GM19468 (cell line): ENCODE results near the gene RNF34.

ENCODE experiments used
- ATAC-seq: cut with Tn5 transposase; IDR thresholded peaks from one replicate; pipeline ENCODE4 v1.9.1; 2021; ENCODE audit warnings: mild to moderate bottlenecking, moderate library complexity, moderate number of reproducible peaks; ENCODE audit not compliant: unreplicated experiment; ENCODE audit errors: extremely low read depth

Gene RNF34

DNA sequence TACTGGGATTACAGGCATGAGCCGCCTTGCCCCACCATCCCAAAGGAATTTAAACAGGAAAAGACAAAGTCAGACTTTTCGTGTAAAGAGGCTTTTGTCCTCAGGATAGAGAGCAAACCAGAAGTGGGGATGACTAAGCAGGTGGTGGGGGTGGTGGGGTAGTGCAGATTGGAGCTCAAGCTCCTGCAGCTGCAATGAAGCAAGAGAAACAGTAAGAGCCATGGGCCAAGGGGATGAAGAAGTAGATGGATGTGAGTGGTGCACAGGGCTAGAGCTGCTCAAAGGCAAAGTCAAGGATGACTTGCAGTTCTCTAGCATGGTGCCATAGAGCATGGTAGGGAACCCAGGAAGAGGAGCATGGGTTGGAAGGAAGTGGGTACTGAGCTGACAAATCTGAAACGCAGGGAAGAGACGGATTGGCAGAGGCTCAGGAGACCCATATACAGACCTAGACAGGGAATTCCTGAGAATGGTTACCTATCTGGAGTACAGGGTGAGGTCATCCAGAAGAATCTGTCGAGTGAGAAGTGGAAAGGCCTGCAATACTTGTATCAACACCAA is 11.4 kb upstream of the RNF34 start:
- no peak for ATAC-seq

DNA sequence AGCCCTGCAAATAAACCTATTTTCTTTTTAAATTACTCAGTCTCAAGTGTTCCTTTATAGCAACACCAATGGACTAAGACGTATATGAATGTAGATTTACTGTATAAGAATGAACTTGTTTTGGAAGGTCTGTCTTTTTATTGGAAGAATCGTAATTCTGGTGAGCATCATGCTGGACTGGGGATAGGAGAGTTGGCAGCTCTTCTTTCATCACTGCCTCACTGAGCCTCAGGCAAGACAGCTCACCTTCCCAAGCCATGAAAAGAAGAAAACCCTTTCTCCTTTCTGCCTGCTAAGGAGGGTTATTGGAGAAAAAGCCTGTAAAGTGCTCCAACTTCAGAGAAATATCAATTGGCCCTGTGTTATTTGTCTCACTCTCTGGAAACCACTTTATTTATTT is 9.1 kb upstream of the RNF34 start:
- no peak for ATAC-seq

DNA sequence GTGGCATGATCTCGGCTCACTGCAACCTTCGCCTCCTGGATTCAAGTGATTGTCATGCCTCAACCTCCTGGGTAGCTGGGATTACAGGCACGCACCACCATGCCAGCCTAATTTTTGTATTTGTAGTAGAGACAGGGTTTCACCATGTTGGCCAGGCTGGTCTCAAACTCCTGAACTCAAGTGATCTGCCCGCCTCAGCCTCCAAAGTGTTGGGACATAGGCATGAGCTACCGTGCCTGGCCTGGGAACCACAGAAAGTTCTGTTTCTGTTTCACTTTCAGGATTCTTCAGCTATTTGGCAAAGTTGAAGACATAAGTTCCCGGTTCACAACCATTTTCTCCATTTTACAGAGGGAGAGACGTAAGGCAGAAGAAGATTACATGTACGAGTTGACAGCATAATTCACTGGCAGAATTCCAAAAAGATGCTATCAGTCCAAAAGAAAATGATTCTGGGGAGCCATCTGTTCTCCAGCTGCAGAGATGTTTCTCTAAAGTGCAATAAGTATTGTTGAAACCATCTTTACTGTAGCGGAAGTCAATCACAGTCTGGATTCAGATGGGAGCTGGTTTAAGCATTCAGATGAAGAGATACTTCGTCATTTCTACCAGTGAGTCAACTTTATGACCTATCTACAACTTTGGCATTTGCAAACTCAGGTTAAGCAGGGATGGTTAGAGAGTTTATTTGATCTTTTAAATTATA is 8.1 kb upstream of the RNF34 start:
- ATAC-seq: no peak

DNA sequence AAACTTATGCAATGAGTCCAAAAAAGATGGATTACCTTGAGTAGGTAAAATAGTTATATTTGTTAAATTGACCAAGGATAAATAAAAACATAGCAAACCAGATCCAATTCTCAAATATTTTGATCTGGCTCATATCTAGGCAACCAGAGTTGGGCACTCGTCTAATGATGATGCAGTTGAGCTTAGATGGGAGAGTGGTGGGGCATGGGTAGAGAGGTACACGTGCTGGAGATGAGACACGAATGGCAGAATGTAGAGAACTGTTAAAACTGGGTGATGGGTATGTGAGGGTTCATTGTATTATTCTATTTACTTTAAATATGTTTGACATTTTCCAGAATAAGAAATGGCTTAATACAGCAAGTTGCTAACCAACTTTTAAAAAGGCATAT is 7.6 kb upstream of the RNF34 start:
- no peak for ATAC-seq

DNA sequence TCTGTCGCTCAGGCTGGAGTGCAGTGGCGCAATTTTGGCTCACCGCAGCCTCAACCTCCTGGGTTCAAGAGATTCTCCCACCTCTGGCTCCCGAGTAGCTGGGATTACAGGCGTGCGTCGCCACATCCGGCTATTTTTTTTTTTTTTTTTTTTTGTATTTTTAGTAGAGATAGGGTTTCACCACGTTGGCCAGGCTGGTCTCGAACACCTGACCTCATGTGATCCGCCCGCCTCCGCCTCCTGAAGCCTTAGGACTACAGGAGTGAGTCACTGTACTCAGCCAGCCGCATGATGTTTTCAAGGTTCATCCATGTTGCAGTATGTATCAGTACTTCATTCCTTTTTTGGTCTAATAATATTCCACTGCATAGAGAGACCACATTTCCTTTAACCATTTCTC is 2.4 kb upstream of the RNF34 start:
- ATAC-seq: no peak

DNA sequence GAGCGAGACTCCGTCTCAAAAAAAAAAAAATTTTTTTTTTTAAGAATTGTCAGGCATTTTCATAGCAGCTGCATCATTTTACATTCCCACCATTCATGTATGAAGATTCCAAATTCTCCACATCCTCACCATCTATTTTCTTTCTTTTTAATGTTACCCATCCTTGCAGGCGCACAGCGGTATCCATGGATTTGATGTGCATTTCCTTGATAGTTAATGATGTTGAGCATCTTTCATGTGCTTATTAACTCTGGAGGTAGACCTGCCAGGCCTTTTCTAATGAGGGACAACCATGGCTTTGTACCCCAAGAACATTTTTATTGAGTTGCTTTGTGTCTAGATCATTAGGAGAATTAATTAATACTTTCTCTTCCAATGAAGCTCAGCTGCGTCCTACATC is 1.6 kb upstream of the RNF34 start:
- ATAC-seq: no peak

DNA sequence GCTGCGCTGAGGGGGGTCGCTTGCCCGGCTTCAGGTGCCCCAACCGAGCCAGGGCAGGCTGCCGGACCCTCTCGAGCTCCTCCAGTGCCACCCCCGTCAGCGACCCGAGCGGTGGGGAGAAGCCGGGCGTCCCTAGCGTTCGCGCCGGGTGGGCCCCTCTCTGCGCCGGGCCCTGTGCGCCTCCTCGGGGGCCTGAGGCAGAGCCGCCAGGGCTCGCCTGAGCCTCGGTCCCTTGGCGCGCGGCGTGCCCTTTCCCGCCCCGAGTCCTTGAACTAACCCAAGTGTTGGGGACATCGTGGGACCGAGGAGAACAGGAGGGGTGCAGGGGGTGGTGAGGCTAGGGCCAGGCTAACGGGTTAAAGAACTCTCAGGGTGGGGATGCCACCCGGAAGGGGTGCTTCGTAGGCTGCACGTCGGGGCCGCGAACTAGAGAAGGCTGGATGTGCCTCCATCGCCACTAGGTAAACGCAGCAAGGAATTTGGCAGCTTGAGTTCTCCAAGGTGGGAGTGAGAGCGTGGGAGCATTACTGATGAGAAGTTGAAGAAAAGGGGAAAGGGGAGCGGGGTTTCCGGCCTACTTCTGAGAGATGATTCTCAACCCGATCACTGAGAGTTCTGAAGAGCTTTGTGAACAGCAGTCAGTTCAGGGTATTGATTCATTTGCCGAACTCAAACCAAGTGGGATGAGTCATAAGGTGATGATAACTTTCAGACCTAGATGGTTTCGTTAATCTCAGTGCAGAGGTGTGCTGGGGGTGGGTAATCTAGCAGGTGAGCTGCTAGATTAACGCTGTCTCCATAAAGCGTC is 618 bp downstream of the RNF34 start:
- peak; percentile 34 for ATAC-seq

DNA sequence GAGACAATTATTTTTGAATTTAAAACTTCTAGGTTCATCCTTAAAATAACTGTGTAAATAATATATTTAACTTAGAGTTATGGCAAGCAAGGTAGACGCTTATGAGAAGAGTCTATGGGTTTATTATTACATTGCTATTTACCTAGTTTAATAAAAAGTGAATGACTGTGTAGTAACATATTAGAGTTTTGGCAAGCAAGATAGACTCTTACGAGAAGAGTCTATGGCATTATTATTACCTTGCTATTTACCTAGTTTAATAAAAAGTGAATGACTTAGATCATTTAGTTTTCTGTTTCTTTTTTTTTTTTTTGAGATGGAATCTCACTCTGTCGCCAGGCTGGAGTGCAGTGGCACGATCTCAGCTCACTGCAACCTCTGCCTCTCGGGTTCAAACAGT is 3.8 kb downstream of the RNF34 start:
- no peak for ATAC-seq

DNA sequence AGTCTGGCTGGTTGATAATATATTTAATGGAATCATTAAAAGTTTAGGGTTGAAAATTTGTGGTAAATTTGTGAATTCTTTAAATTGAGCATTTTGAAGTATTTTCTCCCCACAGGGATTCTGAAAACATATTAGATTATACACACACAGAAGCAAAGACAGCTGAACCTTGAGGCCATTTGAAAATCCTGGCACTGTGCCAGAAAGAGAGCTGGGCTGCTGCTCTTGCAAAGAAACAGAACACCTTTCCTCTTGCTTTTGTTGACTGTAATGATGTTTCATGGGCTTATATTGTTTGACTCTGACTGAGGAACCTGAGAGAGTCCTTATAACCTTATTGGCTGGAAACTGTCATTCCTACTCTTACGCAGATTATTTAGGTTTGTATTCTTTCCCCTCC is 4.8 kb downstream of the RNF34 start:
- ATAC-seq: no peak

DNA sequence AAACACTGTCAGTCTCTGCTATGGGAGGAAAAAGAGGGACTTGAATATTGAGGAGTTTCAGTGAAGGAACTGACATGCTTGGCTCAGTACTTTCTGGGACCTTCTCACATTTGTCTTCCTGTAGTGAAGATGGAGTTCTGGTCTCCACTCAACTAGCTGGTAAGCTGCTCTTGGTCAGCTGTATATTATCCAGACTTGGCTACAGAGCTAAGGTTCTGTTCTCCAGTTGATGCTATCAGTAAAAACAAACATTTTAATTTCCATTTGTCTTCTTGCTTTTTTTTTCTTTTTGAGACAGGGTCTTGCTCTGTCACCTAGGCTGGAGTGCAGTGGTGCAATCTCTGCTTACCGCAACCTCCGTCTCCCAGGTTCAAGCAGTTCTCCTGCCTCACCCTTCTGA is 5.3 kb downstream of the RNF34 start:
- ATAC-seq: no peak

DNA sequence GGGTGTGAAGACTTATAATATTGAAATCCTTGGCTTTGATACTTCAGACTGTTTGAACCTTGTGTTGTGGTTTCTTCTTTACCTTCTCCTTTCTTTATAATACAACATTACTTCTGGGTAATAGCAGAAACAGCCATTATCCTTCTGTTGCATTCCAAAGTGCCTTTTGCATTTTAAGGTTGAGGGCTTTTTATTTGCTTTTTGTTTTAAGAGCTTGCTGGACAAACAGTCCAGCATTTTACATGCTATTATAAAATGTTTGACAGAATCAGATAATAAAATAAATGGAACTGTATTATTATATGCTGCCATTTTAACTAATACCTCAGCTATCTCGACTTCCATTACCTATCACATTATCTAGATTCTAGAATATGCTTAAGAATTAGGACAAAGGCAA is 14.0 kb downstream of the RNF34 start:
- no peak for ATAC-seq

DNA sequence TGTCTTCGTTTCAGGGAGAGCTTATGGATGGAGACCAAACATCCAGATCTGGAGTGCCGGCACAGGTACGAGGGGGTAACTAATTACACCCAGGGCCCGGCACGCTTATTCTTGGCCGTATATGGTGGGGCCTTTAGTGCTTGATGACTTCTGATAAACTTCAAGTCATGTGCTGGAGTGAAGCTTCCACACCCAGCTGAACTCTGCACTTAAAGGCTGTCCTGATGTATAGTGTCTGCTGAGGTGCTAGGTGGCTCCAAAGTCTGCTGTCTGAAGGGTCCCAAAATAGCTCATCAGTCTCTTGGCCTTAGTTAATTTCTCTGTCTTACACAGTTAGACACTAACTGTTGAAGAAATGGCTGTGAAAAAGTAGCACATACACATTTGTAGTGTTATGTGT is 17.9 kb downstream of the RNF34 start:
- no peak for ATAC-seq

DNA sequence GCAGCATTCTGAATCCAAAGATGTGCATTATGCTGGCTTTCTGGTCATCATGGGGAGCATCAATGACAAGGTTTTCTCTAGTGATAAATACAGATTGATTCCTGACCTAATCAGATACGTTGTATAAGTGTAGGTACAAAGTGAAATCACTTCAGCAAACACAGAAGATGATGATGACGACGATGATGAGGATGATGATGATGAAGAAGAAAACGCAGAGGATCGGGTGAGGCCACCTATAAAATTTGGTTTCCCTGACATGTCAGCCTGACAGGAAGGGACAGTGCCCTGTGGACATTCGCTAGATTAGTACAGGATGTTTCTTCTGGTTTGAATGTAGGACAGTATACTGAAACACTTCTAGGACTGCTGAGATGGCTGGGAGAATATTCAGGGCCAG is 20.2 kb downstream of the RNF34 start:
- no peak for ATAC-seq

DNA sequence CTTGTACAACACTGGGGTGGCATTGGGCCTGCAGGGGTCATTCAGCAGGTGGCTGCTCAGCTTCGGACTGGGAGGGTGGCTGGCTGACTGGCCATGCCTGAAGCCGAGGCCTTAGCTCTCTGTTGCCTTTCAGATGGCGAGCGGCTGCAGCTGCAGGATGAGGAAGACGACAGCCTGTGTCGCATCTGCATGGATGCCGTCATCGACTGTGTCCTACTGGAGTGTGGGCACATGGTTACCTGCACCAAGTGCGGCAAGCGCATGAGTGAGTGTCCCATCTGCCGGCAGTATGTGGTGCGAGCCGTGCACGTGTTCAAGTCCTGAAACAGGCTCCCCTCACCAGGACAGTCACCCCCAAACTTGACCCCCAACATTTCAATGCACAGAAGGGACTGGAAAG is 23.3 kb downstream of the RNF34 start:
- no peak for ATAC-seq

DNA sequence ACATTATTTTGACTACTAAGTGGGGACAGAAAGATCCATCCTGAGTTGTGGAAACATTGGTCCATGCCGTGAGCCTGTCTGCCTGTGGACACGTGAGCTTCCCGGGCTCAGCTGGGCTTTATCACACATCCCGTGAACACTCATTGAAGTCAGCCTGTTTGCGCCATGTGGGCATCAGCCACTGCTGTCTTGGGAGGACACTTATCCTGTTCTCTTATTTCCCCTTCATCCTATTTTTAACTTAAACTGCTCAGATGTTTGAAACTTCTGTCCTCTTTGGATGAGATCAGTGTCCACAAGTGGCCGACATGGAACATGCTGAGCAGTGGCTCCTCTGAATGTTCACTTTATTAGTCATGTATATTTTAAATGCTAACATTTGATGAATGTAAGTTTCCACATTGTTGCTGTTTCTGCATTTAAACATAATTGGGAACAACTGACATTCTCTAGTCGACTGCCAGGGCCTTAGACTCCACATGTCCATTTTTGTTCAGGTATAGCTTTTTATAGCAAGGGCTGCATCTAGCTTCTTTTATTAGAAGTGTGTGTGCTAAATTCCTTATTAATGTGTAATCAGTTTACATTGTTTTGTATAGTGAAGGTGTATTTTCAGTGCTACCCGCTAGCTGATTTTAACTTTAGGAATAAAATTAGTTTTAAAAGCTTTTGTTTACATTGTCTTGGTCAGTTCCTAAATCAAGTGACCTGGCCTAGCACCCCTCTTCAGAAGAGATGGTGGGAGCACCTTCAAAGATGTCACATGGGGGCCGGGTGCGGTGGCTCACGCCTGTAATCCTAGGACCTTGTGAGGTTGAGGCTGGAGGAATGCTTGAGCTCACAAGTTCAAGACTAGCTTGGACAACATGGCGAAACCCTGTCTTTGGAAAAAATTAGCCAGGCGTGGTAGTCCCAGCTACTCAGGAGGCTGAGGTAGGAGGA is 24.0 kb downstream of the RNF34 start:
- ATAC-seq: no peak

DNA sequence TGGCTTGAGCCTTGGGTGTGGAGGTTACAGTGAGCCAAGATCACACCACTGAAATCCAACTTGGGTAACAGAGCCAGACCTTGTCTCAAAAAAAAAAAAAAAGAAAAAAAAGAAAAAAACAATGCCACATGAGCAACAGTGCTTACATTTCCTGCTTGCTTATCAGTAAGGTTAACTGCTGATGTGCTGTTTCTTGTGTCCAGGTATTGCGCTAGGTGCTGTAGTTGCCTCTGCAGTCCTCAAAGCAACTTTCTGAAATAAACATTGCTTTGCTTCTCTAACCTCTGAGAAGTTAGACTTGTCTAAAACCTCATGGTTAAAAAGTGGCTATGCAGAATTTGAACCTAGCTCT is 24.7 kb downstream of the RNF34 start:
- no peak for ATAC-seq

DNA sequence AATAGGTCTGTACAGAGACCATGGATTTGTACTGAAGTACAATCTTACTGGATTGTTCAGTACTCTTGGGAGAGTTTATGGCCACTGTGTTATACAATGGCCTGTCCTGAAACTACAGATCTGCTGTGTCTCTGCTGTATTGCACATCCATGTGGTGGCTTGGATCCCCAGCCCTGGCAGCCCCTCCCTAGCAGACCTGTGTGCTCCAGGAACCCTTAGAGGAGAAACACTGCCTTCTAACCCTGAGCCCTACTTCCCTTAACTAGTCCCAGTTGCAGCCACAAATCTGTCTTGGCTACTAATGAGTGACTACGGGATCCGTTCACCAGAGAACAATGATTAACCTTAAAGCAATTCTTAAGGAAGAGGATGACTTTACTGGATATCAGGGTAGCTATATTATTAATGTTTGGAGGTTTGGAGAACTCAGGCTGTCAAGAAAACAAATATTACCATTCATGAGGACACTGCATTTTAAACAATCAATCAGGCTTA is 27.7 kb downstream of the RNF34 start:
- ATAC-seq: no peak

DNA sequence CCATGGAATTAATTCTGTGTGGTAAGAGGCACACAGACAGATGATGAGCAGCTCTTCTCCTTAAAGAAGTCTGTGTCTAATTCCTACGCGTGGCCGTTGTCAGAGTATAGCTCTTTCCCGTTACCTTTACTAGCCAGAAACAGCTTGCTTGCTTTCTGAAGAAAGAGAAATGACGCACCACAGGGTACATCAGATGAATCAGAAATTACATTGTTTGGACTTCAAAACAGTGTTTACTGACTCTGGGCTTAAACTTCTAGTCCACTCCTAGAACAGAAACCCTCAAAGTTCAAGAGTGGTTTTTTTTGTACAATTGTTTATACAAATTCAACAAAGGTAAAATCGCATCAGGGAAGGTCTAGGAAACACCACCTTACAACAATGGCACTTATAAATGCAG is 29.0 kb downstream of the RNF34 start:
- no peak for ATAC-seq

DNA sequence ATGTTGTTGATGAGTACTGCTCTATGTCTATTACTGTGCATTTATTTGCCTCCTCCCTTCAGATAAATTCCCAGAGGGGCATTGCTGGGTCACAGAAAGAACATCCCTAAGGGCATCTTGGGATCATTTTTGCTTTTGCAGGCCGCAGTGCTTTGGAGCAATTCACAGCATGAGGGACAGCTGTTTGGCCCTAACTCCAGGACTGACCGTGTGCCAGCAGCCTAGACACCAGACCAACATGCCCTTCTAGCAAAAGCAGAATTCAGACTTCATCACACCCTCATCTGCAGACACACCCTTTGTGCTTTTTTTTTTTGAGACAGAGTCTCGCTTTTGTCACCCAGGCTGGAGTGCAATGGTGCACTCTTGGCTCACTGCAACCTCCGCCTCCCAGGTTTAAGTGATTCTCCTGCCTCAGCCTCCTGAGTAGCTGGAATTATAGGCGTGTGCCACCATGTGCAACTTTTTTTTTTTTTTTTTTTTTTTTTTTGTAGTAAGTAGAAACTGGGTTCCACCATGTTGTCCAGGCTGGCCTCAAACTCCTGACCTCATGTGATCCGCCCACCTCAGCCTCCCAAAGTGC is 31.0 kb downstream of the RNF34 start:
- ATAC-seq: no peak
